GM18907 (cell line): ENCODE measurements around the gene CASP10.

Experiments used
- ATAC-seq: cut with Tn5 transposase; IDR thresholded peaks from one replicate; pipeline ENCODE4 v1.9.1; 2021; ENCODE audit warnings: mild to moderate bottlenecking, moderate library complexity; ENCODE audit not compliant: unreplicated experiment

CASP10 gene

DNA sequence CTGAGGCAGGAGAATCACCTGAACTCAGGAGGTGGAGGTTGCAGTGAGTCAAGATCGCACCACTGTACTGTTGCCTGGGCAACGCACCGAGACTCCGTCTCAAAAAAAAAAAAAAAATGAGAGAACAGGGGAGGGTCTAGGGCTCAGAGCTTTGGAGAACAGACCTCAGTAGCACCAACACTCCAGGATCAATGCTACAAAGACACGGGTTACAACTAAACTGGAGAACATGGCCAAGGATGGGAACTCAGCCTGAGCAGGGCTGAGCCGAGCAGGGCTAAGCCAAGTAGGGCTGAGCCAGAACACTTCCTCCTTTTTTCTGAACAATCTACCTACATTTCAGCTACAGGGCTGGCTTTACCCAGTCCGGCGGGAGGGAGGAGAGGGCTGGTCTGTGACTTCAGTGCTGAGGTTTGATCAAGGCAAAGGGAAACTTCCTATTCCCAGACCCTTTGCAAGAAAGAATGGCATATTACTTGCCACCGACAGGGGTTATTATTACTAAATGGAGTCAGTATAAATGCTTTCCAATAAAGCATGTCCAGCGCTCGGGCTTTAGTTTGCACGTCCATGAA, 74.5 kb downstream of the CASP10 start:
- ATAC-seq, result peak; percentile 63

DNA sequence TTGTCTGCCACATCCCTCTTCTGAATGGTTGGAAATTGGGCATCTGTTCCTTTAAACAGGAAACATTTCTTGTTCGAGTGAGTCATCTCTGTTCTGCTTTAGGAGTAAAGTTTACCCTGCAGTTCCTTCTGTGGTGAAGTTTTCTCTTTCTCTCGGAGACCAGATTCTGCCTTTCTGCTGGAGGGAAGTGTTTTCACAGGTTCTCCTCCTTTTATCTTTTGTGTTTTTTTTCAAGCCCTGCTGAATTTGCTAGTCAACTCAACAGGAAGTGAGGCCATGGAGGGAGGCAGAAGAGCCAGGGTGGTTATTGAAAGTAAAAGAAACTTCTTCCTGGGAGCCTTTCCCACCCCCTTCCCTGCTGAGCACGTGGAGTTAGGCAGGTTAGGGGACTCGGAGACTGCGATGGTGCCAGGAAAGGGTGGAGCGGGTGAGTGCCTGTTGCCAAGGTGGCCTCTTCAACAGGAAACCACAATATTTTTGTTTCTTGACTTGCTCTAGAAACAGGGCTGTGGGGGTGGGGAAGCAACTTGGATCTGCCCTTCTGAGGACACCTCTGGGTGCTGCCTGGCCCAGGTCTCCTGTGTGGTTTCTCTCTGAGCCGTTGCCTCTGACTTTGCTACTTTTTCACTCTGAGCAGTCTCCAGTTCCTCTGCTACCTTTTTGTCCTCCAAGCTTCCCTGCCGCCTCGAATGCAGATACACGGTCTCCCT, 75.2 kb downstream of the CASP10 start:
- ATAC-seq, result peak; percentile 75

- ATAC-seq, result no peak
Observed at GRCh38 chr2:201258666-201259615, 76.0 kb downstream of the CASP10 start.

DNA sequence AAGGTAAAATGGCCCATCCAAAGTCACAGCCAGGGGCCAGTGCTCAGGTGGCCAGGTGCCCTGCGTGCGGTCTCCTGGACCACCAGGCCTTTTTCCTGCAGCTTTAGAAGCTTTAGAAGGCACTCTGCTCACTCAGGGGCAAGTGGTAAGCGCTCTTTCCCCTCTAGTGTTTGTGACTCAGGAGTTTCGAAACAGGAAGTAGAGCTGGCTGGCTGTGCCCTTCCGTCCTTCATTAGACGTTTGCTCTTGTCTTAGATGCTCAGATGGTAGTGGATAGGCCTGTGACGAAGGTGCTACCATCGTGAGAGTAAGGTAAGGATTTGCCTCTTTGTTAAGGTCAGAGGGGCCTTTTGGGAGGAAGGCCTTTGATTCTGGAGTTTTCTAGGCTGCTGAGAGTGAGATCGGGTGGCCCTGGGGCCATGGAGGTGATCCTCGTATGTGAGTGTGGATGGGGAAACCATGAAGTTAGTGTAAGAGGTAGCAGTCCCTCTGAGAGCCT, 77.4 kb downstream of the CASP10 start, which contains the start of gene CASP8:
CASP8 (plus strand) TSS at position 235 of the 499 bp plus-strand sequence. CDS start 5,951 bp downstream, outside the sequence.
- peak; percentile 29 for ATAC-seq

GRCh38 chr2:201261471-201261870, 78.5 kb downstream of the CASP10 start:
- ATAC-seq, result no peak

DNA sequence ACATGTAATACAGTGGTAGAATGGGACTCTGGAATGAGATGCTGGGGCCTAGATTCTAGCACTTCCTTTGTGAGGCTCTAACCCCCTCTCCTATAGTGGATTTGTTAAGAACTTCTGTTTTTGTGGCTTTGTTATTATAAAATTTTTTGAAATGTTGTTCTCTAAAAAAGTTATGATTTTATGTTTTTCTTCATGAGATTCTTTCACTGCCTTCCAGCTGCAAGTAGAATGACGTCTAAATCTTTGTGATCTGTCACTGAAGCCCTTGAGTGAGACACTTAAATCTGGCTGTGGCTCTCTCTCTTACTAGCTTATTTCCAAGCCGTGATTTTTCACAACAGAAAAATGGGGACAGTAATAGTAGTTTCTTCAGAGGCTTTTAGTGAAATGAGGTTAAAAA, 79.0 kb downstream of the CASP10 start:
- no peak for ATAC-seq

DNA sequence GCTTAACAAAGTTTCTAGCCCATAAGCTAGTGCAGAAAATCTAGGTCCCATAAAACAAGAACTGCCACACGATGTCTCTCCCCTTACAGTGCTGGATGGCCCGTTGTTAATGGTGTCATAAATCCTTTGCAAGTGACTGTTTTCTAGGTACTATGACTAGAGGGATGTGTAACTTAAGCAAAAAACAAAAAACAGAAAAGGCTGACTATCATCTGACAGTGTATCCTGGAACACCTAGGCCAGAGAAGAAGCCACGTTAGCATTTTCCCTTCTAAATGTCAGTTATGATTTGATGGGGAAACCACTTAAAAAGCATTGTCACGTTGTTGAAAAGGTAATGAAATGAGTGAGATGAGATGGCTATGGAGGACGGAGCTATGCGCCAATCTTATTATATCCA, 79.8 kb downstream of the CASP10 start:
- ATAC-seq, result no peak

DNA sequence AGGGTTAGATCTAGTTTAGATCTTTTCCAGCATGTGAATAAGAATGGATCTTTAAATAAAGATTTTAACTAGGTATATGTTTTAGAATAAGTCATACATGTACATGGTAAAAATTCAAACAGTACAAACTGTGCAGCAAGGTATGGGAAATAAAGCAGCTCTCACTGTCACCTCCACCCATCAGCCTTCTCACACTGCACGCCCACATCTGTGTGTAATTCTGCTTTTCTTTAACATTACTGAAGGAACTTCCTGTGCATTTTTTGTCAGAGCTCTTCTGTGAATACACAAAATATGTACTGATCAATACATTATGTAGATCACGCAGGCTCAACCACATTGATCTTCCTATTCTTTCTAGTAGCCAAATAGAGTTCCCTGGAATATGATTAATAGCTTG, 80.8 kb downstream of the CASP10 start:
- ATAC-seq, result no peak

GRCh38 chr2:201264472-201265173, 81.7 kb downstream of the CASP10 start:
- no peak for ATAC-seq

DNA sequence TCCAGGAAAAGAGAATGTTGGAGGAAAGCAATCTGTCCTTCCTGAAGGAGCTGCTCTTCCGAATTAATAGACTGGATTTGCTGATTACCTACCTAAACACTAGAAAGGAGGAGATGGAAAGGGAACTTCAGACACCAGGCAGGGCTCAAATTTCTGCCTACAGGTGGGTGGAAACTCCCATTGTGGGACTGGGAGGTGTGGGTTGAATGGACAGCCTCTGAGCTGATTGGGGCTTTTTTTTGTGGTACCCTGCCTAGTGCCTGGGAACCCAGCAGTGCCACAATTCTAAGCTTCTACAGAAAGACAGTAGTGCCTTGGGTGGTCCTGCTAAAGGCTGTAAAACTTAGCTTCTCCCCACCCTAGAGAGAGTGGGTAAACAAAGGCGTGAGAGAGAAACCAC, 83.7 kb downstream of the CASP10 start:
- no peak for ATAC-seq

GRCh38 chr2:201267278-201268030, 84.5 kb downstream of the CASP10 start:
- no peak for ATAC-seq

DNA sequence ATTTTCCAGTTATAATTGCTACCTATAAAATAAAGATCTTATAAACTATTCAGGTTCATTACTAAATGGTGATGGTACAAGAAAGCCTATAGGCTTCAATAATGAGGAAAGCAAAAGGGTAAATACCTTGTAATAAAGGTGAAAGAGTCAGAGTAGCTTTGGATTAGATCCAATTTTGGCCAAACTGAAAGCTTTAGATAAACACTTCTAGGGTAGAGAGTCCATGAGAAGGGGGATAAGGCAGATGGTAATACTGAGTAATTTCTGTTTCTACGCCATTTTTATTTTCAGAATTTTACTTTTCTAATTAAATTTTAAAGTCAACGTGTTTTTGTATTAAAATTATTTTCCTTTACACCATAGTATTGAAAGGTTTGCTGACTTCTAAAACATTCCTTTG, 86.8 kb downstream of the CASP10 start:
- no peak for ATAC-seq

DNA sequence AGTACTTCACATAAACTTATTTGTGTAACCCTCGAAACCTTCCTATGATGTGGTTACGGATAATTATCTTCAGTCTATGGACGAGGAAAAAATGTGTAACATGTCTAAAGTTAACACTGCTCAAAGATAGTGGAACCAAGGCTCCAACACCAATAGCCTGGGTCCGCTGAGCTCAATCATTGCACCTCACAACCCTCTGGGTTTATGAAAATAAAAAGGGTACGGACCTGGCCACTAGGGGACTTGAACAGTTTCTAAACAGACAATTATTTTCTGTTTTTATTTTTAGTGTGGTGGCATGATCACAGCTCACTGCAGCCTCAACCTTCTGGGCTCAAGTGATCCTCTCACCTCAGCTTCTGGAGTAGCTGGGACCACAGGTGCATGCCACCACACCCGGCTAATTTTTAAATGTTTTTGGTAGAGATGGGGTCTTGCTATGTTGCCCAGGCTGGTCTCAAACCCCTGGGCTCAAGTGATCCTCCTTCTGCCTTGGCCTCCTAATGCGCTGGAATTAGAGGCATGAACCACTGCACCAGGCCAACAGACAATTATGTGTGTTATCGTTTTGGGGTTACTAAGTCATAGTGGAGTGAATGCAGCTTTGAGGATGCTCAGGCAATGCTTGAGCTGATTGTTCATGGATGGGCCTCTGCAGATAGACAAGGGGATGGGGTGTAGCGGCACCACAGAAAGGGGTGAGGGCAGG, 87.5 kb downstream of the CASP10 start:
- no peak for ATAC-seq

DNA sequence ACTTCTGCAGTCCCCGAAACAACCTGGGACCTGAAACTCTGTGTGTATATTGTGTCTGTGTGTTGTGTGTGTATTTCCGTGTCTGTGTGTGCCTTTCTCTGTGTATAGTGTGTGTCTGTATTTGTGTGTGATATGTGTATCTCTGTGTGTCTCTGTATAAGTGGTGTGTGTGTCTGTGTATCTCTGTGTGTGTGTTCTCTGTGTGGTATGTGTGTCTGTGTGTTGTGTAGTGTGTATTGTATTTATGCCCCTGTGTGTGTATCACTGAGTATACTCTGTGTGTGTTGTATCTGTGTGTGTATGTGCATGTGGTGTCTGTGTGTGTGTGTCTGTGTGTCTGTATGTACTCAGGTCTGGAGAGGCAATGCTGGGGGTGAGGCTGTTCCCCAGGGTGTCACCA, 89.0 kb downstream of the CASP10 start:
- ATAC-seq, result no peak

GRCh38 chr2:201273330-201273983, 90.5 kb downstream of the CASP10 start:
- ATAC-seq, result no peak

- no peak for ATAC-seq
Observed at GRCh38 chr2:201275069-201275468, 92.1 kb downstream of the CASP10 start.

GRCh38 chr2:201275990-201276389, 93.0 kb downstream of the CASP10 start:
- ATAC-seq, result no peak

GRCh38 chr2:201276511-201276910, 93.6 kb downstream of the CASP10 start:
- no peak for ATAC-seq
